Sigmoid colon (tissue), 7 donors: ENCODE results near the gene GSC2. TPM values are rescaled to one million over a fixed set of nuclear protein-coding genes. Genes with fewer than 3 reads are reported as not detected.

Experiments used
- DNase-seq: peaks from one replicate; pipeline ENCODE4 v3.0.0-alpha.2; 2019
- H3K27ac ChIP-seq, 4 donors: fragments of 200-600 bp; sonication (generic); one replicate each; pipeline ENCODE4 v1.5.1; 2016 to 2019; ENCODE audit warnings: mild to moderate bottlenecking in 1 of 4
- H3K27me3 ChIP-seq, 3 donors: fragments of 200-600 bp; sonication (generic); one replicate each; pipeline ENCODE4 v1.5.1; 2019; ENCODE audit warnings: mild to moderate bottlenecking in 1 of 3
- H3K36me3 ChIP-seq, 4 donors: fragments of 200-600 bp; sonication (generic); one replicate each; pipeline ENCODE4 v1.5.1; 2016 to 2019
- H3K4me1 ChIP-seq, 4 donors: fragments of 200-600 bp; sonication (generic); one replicate each; pipeline ENCODE4 v1.5.1; 2017 to 2019
- H3K4me3 ChIP-seq, 4 donors: fragments of 200-600 bp; sonication (generic); one replicate each; pipeline ENCODE4 v1.5.1; 2017 to 2019; ENCODE audit warnings: mild to moderate bottlenecking in 2 of 4, moderate library complexity in 1 of 4
- H3K9me3 ChIP-seq, 4 donors: fragments of 200-600 bp in 3 of 4; sonication (generic) in 3 of 4; one replicate each; pipeline versions ENCODE4 v1.5.1 to v1.6.1; 2013 to 2019
- CTCF ChIP-seq, 4 experiments: fragments of 450-650 bp in 3 of 4; fragments of 200-600 bp in 1 of 4; IDR thresholded peaks; one replicate each; pipeline ENCODE4 v1.5.1; 2016 to 2019; ENCODE audit warnings: antibody characterized with exemption in 4 of 4, mild to moderate bottlenecking in 3 of 4, moderate library complexity in 2 of 4
- EP300 ChIP-seq, 4 donors: sonication (generic); formaldehyde crosslinking; IDR thresholded peaks; one replicate each; pipeline ENCODE4 v1.6.1; 2017; ENCODE audit warnings: antibody characterized with exemption in 4 of 4
- POLR2A ChIP-seq, 2 donors: fragments of 450-650 bp; IDR thresholded peaks; one replicate each; pipeline ENCODE4 v1.6.1; 2016; ENCODE audit warnings: antibody characterized with exemption in 2 of 2, mild to moderate bottlenecking in 2 of 2, moderate library complexity in 2 of 2
- POLR2AphosphoS5 ChIP-seq, 4 donors: sonication (generic); formaldehyde crosslinking; IDR thresholded peaks; one replicate each; pipeline ENCODE4 v1.6.1; 2017; ENCODE audit warnings: antibody characterized with exemption in 4 of 4
- WGBS, 2 donors: extraction: QIAGEN DNeasy Blood & Tissue Kit; methylation state at CpG; one replicate each; pipeline ENCODE4 v1.1.7; 2013; 5-methylcytosine and 5-hydroxymethylcytosine counted together
- intact Hi-C: fragments of 100-400 bp; cut with DNase I; formaldehyde crosslinking; loops from one replicate; pipeline ENCODE4 v1.15.1; 2023
- polyA plus RNA-seq, 3 donors: library from polyadenylated mRNA; stranded (reverse); fragments of 200-250 nt; gene quantifications; one replicate each; pipeline ENCODE4 v1.2.3, GENCODE V29; 2013
- total RNA-seq, 4 donors: library from RNA; depleted of rRNA; stranded (reverse); fragments of >200 nt; gene quantifications; one replicate each; pipeline ENCODE4 v1.1.0, GENCODE V29; 2016
- donor health status: healthy with polysubstance abuse.
- donor health status: Bipolar disorder and iron deficiency.
- donor health status: healthy.

The GSC2 gene
- total and polyA plus RNA-seq, 7 donors: not detected

GRCh38 chr22:19148417-19149046, 1.6 kb downstream of the GSC2 start:
- Histone ChIP-seq H3K4me1 (peaks cover 0 to 19% (median 17%) of the 10 kb centered on the region in 4 donors), H3K4me3 (peak overlapping the region in 1 of 4 donors; percentile 29), H3K27me3 (peaks cover 25 to 59% (median 46%) of the 10 kb centered on the region in 3 donors), H3K9me3 (no peaks in the 10 kb centered on the region), H3K27ac (no peak overlapping the region), H3K36me3 (no peaks in the 10 kb centered on the region)
- TF ChIP-seq CTCF (IDR thresholded peaks at IDR 0.05): no peak
- TF ChIP-seq EP300 (IDR thresholded peaks at IDR 0.05): no peak
- TF ChIP-seq POLR2AphosphoS5 (IDR thresholded peaks at IDR 0.05): no peak
- TF ChIP-seq POLR2A (IDR thresholded peaks at IDR 0.05): no peak
- WGBS, 2 donors: 37% methylated on average over 33 of the region's 33 CpGs
- DNase-seq: no peak
- intact Hi-C loops: loop anchor here (10.0 kb wide), 1 partner anchor 146 kb away; the partner anchor contains the start of gene CLTCL1

- DNase-seq: no peak
- Histone ChIP-seq H3K27ac (no peak overlapping the region), H3K9me3 (no peaks in the 10 kb centered on the region), H3K36me3 (peaks cover 3 to 7% (median 4%) of the 10 kb centered on the region in 4 donors), H3K4me3 (no peak overlapping the region), H3K4me1 (peaks cover 0 to 30% (median 25%) of the 10 kb centered on the region in 4 donors), H3K27me3 (peaks cover 25 to 47% (median 36%) of the 10 kb centered on the region in 3 donors)
- WGBS, 2 donors: 37 to 46% methylated on average over 9 of the region's 9 CpGs
- TF ChIP-seq EP300 (IDR thresholded peaks at IDR 0.05) (no peak), POLR2AphosphoS5 (IDR thresholded peaks at IDR 0.05) (no peak), POLR2A (IDR thresholded peaks at IDR 0.05) (no peak), CTCF (IDR thresholded peaks at IDR 0.05) (no peak)
- intact Hi-C loops: loop anchor here (10.0 kb wide), 1 partner anchor 148 kb away; the partner anchor contains the start of gene CLTCL1
Measured at GRCh38 chr22:19147195-19147780, 2.8 kb downstream of the GSC2 start.

- no peak for TF ChIP-seq POLR2AphosphoS5 (IDR thresholded peaks at IDR 0.05)
- TF ChIP-seq POLR2A (IDR thresholded peaks at IDR 0.05): no peak
- TF ChIP-seq CTCF (IDR thresholded peaks at IDR 0.05): no peak
- no peak overlapping the region for H3K27ac ChIP-seq
- H3K4me1 ChIP-seq: peaks cover 0 to 30% (median 25%) of the 10 kb centered on the region in 4 donors
- intact Hi-C loops: loop anchor here (10.0 kb wide), 1 partner anchor 148 kb away; the partner anchor contains the start of gene CLTCL1
- H3K27me3 ChIP-seq: peaks cover 22 to 38% (median 28%) of the 10 kb centered on the region in 3 donors
- peaks cover 11 to 16% (median 13%) of the 10 kb centered on the region in 4 donors for H3K36me3 ChIP-seq
- no peak overlapping the region for H3K4me3 ChIP-seq
- no peaks in the 10 kb centered on the region for H3K9me3 ChIP-seq
- DNase-seq: no peak
- WGBS, 2 donors: 81 to 86% methylated on average over 11 of the region's 11 CpGs
Measured at GRCh38 chr22:19146215-19146968, 3.7 kb downstream of the GSC2 start.

- H3K27me3 ChIP-seq: peaks cover 3 to 14% (median 8%) of the 10 kb centered on the region in 3 donors
- intact Hi-C loops: loop anchor here (2.0 to 10.0 kb wide), 4 partner anchors 21 to 487 kb away; partner anchors contain the start of genes CDC45, CLTCL1, DGCR2 and UFD1
- peaks cover 0 to 23% (median 14%) of the 10 kb centered on the region in 4 donors for H3K4me1 ChIP-seq
- peak overlapping the region; percentile 59 to 87 (median 80) for H3K4me3 ChIP-seq
- no peaks in the 10 kb centered on the region for H3K9me3 ChIP-seq
- 2% methylated on average over 17 of the region's 17 CpGs for WGBS, 2 donors
- no peak for TF ChIP-seq POLR2AphosphoS5 (IDR thresholded peaks at IDR 0.05)
- TF ChIP-seq CTCF (IDR thresholded peaks at IDR 0.05): no peak
- no peak for TF ChIP-seq EP300 (IDR thresholded peaks at IDR 0.05)
- peaks cover 32 to 40% (median 33%) of the 10 kb centered on the region in 4 donors for H3K36me3 ChIP-seq
- DNase-seq: no peak
- peak overlapping the region; percentile 79 to 85 (median 82) for H3K27ac ChIP-seq
Measured at GRCh38 chr22:19143967-19144400, 6.1 kb downstream of the GSC2 start.
